H9 (cell line): ENCODE results near the gene CD180. TPM values are rescaled to one million over a fixed set of nuclear protein-coding genes. Genes with fewer than 3 reads are reported as not detected.

ENCODE experiments used
- DNase-seq: peaks from one replicate; pipeline ENCODE4 v3.0.0-alpha.2; 2017
- H2AFZ ChIP-seq: one replicate; pipeline ENCODE4 v1.6.1; 2013; ENCODE audit warnings: mild to moderate bottlenecking, low read length, control low read depth, moderate library complexity
- H2AK5ac ChIP-seq: 2 replicates; pipeline ENCODE4 v1.6.1; 2013; ENCODE audit warnings: low read length, control low read depth, mixed read lengths; ENCODE audit not compliant: insufficient read length
- H2BK120ac ChIP-seq: one replicate; pipeline ENCODE4 v1.6.1; 2013; ENCODE audit warnings: low read depth, mild to moderate bottlenecking, low read length, control low read depth, inconsistent platforms; ENCODE audit not compliant: poor library complexity, severe bottlenecking
- H2BK12ac ChIP-seq: 2 replicates; pipeline ENCODE4 v1.6.1; 2013; ENCODE audit warnings: low read length, control low read depth, mixed read lengths, low read depth; ENCODE audit not compliant: insufficient read length
- H2BK15ac ChIP-seq: 2 replicates; pipeline ENCODE4 v1.6.1; 2013; ENCODE audit warnings: low read depth, low read length, control low read depth
- H2BK20ac ChIP-seq: one replicate; pipeline ENCODE4 v1.6.1; 2013; ENCODE audit warnings: low read depth, mild to moderate bottlenecking, low read length, control low read depth, inconsistent platforms; ENCODE audit not compliant: poor library complexity, severe bottlenecking
- H2BK5ac ChIP-seq: 2 replicates; pipeline ENCODE4 v1.6.1; 2013; ENCODE audit warnings: low read length, control low read depth, mixed read lengths; ENCODE audit not compliant: insufficient read length
- H3K14ac ChIP-seq: 2 replicates; pipeline ENCODE4 v1.6.1; 2013; ENCODE audit warnings: low read length, control low read depth; ENCODE audit not compliant: insufficient read depth
- H3K18ac ChIP-seq: 2 replicates; pipeline ENCODE4 v1.6.1; 2013; ENCODE audit warnings: low read depth, mild to moderate bottlenecking, mixed read lengths, low read length, control low read depth; ENCODE audit not compliant: insufficient read length
- H3K23ac ChIP-seq: 2 replicates; pipeline ENCODE4 v1.6.1; 2013; ENCODE audit warnings: low read length, control low read depth, mixed read lengths, low read depth; ENCODE audit not compliant: insufficient read length
- H3K23me2 ChIP-seq: 2 replicates; pipeline ENCODE4 v1.6.1; 2013; ENCODE audit warnings: low read depth, mild to moderate bottlenecking, mixed read lengths, low read length, control low read depth; ENCODE audit not compliant: insufficient read length, poor library complexity, severe bottlenecking
- H3K27ac ChIP-seq: 2 replicates; pipeline ENCODE4 v1.5.1; 2013; ENCODE audit warnings: low read length, control low read depth, mixed read lengths, low read depth; ENCODE audit not compliant: insufficient read length
- H3K27me3 ChIP-seq: 2 replicates; pipeline ENCODE4 v1.6.1; 2013; ENCODE audit warnings: low read length, control low read depth, inconsistent platforms; ENCODE audit not compliant: insufficient read depth
- H3K4ac ChIP-seq: 2 replicates; pipeline ENCODE4 v1.6.1; 2013; ENCODE audit warnings: low read depth, mild to moderate bottlenecking, control low read depth, inconsistent platforms, low read length, moderate library complexity
- H3K4me1 ChIP-seq: 2 replicates; pipeline ENCODE4 v1.6.1; 2013; ENCODE audit warnings: low read length, control low read depth, inconsistent platforms; ENCODE audit not compliant: insufficient read depth
- H3K4me2 ChIP-seq: 2 replicates; pipeline ENCODE4 v1.6.1; 2013; ENCODE audit warnings: low read length, control low read depth, mixed read lengths; ENCODE audit not compliant: insufficient read length, insufficient read depth
- H3K56ac ChIP-seq: 2 replicates; pipeline ENCODE4 v1.6.1; 2013; ENCODE audit warnings: low read depth, mild to moderate bottlenecking, mixed read lengths, low read length, control low read depth; ENCODE audit not compliant: insufficient read length
- H3K79me1 ChIP-seq: 2 replicates; pipeline ENCODE4 v1.6.1; 2013; ENCODE audit warnings: low read depth, mild to moderate bottlenecking, moderate library complexity, low read length, control low read depth, inconsistent platforms; ENCODE audit not compliant: insufficient read depth, poor library complexity, severe bottlenecking
- H3K79me2 ChIP-seq: 2 replicates; pipeline ENCODE4 v1.6.1; 2013; ENCODE audit warnings: low read length, control low read depth, inconsistent platforms; ENCODE audit not compliant: insufficient read depth
- H3K9ac ChIP-seq: 2 replicates; pipeline ENCODE4 v1.6.1; 2013; ENCODE audit warnings: low read length, control low read depth, mixed read lengths; ENCODE audit not compliant: insufficient read length; ENCODE audit errors: extremely low read depth
- H3K9me3 ChIP-seq: one replicate; pipeline ENCODE4 v1.6.1; 2013; ENCODE audit warnings: low read depth, low read length, inconsistent platforms; ENCODE audit not compliant: control insufficient read depth
- H3T11ph ChIP-seq: one replicate; pipeline ENCODE4 v1.6.1; 2013; ENCODE audit warnings: mild to moderate bottlenecking, low read length, control low read depth, inconsistent platforms
- H4K20me1 ChIP-seq: one replicate; pipeline ENCODE4 v1.6.1; 2013; ENCODE audit not compliant: control insufficient read depth, insufficient read length, insufficient read depth
- H4K5ac ChIP-seq: 2 replicates; pipeline ENCODE4 v1.6.1; 2013; ENCODE audit warnings: low read depth, mild to moderate bottlenecking, mixed read lengths, low read length, control low read depth; ENCODE audit not compliant: insufficient read length
- H4K8ac ChIP-seq: replicated peaks from 2 replicates; pipeline ENCODE4 v1.6.1; 2013; ENCODE audit warnings: low read length, control low read depth, mixed read lengths, low read depth; ENCODE audit not compliant: insufficient read length
- H4K91ac ChIP-seq: 2 replicates; pipeline ENCODE4 v1.6.1; 2013; ENCODE audit warnings: low read depth, mild to moderate bottlenecking, moderate library complexity, mixed read lengths, low read length, control low read depth; ENCODE audit not compliant: insufficient read length
- H3K27ac Mint-ChIP-seq, 3 experiments: 2 replicates in 2 of 3; 3 replicates in 1 of 3; pipeline ENCODE4 v1.8.0; 2020 to 2021; ENCODE audit warnings: mixed read lengths in 3 of 3, mild to moderate bottlenecking in 1 of 3, moderate library complexity in 1 of 3
- H3K27me3 Mint-ChIP-seq: 2 replicates; pipeline ENCODE4 v1.8.0; 2021; ENCODE audit warnings: low read depth, mild to moderate bottlenecking, moderate library complexity, mixed read lengths
- H3K36me3 Mint-ChIP-seq, 3 experiments: 2 replicates in 2 of 3; 3 replicates in 1 of 3; pipeline ENCODE4 v1.8.0; 2020 to 2021; ENCODE audit warnings: low read depth in 3 of 3, mixed read lengths in 3 of 3; ENCODE audit not compliant: insufficient read depth in 1 of 3
- H3K4me1 Mint-ChIP-seq, 2 experiments: 2 replicates each; pipeline ENCODE4 v1.8.0; 2020; ENCODE audit warnings: mixed read lengths in 2 of 2
- H3K4me3 Mint-ChIP-seq, 2 experiments: 2 replicates in 1 of 2; 3 replicates in 1 of 2; pipeline ENCODE4 v1.8.0; 2020 to 2021; ENCODE audit warnings: mild to moderate bottlenecking in 2 of 2, mixed read lengths in 2 of 2, moderate library complexity in 1 of 2
- H3K9me3 Mint-ChIP-seq, 2 experiments: 2 replicates in 1 of 2; 3 replicates in 1 of 2; pipeline ENCODE4 v1.8.0; 2020; ENCODE audit warnings: mild to moderate bottlenecking in 2 of 2, mixed read lengths in 2 of 2, moderate library complexity in 1 of 2
- CTCF ChIP-seq: fragments of 200-600 bp; sonication (generic); conservative IDR thresholded peaks from 3 replicates; pipeline ENCODE4 v1.8.0; 2021; ENCODE audit warnings: antibody characterized with exemption, mild to moderate bottlenecking
- WGBS: extraction: QIAGEN DNeasy Blood & Tissue Kit; methylation state at CpG from one replicate; pipeline ENCODE4 v1.1.7; 2013; ENCODE audit warnings: missing lambda C conversion rate, low lambda C conversion rate, mixed read lengths; ENCODE audit not compliant: insufficient read length; ENCODE audit errors: extremely low coverage; 5-methylcytosine and 5-hydroxymethylcytosine counted together
- total RNA-seq: library from RNA; stranded (reverse); gene quantifications from 2 replicates; pipeline ENCODE4 v1.2.1, GENCODE V29; 2021

The CD180 gene
- total RNA-seq, 1 experiment from 2014 or later, result not detected

- Histone ChIP-seq H2BK15ac (no peak overlapping the region), H3K14ac (peak overlapping the region; percentile 59; the same call in 1 of the 2 replicates), H2BK120ac (no peak overlapping the region), H2BK5ac (no peak overlapping the region), H3K23ac (no peak overlapping the region), H4K91ac (no peak overlapping the region), H2AK5ac (no peak overlapping the region), H3T11ph (no peak overlapping the region), H2BK20ac (no peak overlapping the region), H3K27me3 (no peaks in the 10 kb centered on the region), H3K9me3 (no peaks in the 10 kb centered on the region), H4K8ac (no peak overlapping the region), H3K79me2 (no peaks in the 10 kb centered on the region), H2BK12ac (no peak overlapping the region), H3K23me2 (no peaks in the 10 kb centered on the region), H3K18ac (peak overlapping the region; percentile 76), H3K27ac (no peak overlapping the region), H4K20me1 (no peaks in the 10 kb centered on the region), H3K9ac (no peak overlapping the region), H3K56ac (no peak overlapping the region), H3K79me1 (no peaks in the 10 kb centered on the region), H4K5ac (no peak overlapping the region), H3K4me2 (no peak overlapping the region), H3K4ac (no peak overlapping the region), H3K4me1 (no peaks in the 10 kb centered on the region), H2AFZ (peak overlapping the region; percentile 5)
- H3K4me1 Mint-ChIP-seq, result peaks cover 5 to 20% of the 10 kb centered on the region in 2 experiments
- H3K27ac Mint-ChIP-seq, result peak overlapping the region; percentile 36 to 95 (median 82); a peak in 3 of 7 replicates
- TF ChIP-seq CTCF, result peak; percentile 89
- no peaks in the 10 kb centered on the region for H3K9me3 Mint-ChIP-seq
- H3K27me3 Mint-ChIP-seq, result no peaks in the 10 kb centered on the region
- peaks cover 0 to 4% (median 3%) of the 10 kb centered on the region in 3 experiments; a peak in 4 of 7 replicates for H3K36me3 Mint-ChIP-seq
- peak overlapping the region in 1 of 2 experiments; percentile 40; a peak in 2 of 5 replicates for H3K4me3 Mint-ChIP-seq
- DNase-seq, result peak; percentile 95
- no CpG with 5 or more reads among the region's 36 CpGs for WGBS
Measured at GRCh38 chr5:67165526-67166459, 30.8 kb downstream of the CD180 start.
